C1 segment of cervical spinal cord (tissue), 14 donors: ENCODE measurements around the gene PDIA5.
"Not testable (repeated sequence)": the region's sequence is repeated elsewhere in the genome, so short reads cannot be mapped to it uniquely, and the experiment has no call there.

ENCODE experiments used
- DNase-seq, 14 donors: peaks; one replicate each; lab custom pipeline; 2025; lab: John Stamatoyannopoulos, UW

PDIA5 gene

DNA sequence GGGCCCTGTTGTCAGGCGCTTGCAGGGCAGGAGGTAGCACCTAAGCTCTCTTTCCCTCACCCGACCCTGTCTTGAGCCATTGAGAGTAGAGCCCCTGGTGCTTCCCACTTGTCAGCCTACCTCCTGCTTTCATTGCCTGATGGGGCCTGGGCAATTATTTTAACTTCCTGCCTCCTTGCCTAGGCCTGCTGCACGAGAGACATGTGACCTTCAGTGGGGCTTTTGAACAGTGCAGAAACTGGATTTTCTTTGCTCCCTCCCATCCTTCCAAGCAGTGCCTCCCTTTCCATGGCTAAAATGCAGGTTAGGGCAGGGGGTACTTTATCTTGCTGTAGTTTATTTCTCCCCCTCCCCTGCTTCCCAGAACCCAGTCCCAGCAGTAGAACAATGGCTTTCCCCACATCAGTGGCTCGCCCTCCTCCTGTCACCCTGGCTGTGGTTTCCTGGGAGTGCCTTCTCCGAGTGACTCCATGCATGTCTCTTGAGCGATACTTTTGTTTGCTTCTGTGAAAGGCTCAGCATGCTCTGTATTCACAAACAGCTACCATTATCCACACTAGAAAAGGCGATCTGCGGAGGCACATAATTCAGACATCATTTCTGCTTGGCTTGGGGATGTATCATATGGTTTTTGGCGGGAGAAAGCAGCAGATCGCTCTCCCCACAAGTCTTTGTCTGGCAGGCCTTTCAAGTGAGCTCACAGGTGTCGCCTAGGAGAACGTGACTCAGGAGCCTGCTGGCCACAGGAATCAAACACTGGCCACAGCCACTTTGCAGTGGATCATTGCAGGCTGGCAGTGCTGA, 24.1 kb downstream of the PDIA5 start:
- peak in 2 of 14 donors; percentile 7 to 21 for DNase-seq

DNA sequence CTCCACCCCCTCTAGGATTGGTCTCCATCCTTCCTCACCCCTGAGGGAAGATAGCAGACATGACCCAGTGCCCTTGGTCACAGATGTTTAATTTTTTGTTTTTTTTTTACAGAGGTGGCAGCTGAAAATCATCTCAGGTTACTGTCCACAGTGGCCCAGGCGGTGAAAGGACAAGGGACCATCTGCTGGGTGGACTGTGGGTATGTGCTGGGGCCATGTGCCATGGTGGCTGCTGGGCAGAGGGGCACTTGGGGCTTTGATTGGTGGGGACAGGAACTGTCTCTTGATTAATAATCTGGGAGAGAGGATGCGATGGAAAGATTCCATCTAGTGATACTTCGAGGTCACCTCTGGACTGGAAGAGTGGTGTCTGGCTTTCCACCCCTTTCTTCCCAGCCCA, 25.4 kb downstream of the PDIA5 start:
- no peak for DNase-seq

DNA sequence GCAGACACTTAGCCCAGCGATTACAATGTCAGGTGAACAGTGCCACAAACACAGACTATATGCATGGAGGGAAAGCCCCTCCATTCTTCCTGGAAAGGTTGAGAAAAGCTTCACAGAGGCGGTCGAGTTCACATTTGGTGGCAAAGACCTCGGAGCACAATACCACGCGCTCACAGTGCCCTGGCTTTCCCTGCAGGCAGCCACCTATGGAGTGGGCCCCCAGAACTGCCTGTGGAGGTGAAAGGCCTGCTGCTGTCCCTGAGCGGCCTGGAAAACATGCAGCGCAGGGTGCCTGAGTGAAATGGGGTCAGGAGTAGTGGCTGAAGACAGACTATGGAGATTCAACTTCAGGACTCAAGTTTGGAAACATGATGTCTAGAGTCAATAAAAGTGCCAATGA, 26.9 kb downstream of the PDIA5 start:
- DNase-seq: no peak

DNA sequence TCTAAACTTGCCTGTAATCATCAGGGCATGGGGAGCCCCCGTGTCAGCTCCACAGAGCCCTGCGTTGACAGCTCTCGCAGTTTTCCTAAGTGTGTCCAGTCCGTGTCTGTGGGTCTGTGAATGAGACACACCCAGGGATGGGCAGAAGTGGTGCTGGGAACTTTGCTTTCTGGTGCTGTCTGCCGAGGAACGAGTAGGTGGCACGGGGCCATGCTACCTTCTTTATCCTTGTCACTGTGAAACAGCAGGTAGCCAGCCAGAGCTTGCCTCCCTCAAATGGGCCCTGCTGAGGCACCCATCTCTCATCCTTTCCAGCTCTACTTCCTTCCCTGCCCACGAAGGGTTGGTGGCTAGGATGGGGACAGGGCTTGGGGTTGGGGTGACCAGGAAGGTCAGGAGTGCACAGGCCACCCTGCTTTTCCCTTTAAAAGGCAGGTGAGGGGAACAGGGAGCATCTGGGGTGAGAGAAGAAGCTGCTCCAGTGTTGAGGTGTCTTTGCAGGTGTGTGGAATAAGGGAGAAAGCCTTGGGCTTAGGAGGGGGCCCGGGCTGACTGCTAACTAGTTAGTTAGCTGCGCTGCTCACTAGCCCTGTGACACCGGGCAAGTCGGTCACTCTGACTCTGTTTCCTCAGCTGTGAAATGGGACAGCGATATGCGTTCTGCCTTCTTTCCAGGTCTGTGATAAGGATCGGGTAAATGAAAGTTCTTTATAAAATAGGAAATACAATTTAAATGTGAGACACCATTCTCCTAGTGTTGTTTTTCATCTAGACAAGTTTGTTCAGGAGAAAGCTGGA, 27.9 kb downstream of the PDIA5 start:
- no peak for DNase-seq

DNA sequence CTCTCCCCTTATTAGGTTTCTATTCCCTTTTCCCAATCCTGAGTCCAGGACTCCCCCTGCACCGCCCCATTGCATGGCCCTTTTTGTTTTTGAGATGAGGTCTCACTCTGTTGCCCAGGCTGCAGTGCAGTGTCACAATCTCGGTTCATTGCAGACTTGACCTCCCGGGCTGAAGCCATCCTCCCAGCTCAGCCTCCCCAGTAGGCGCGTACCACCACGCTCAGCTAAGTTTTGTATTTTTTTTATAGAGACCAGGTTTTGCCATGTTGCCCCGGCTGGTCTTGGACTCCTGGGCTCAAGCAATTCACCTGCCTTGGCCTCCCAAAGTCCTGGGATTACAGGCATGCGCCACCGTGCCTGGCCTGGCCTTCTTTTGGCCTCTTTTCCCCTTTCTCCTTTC, 29.3 kb downstream of the PDIA5 start:
- no peak for DNase-seq

DNA sequence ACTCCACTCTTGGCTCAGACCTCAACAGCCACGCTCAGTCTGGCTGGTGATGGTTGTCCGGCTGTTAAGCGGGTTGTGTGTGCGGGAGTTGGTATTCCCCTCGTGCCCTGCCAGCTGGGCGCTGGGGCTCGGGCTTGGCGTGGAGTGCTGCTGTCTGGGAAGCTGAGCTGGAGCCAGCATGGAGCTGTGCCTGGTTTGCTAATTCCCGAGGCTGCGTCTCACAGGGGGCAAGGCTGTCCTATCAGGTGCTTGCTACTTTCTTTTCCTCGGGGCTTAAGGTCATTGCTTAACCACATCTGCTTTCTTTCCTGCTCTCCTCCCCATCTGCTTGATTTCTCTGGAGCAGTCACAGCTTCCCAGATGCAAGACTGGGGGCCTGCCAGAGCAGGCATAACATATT, 29.9 kb downstream of the PDIA5 start:
- peak in 11 of 14 donors; percentile 13 to 75 (median 43) for DNase-seq

DNA sequence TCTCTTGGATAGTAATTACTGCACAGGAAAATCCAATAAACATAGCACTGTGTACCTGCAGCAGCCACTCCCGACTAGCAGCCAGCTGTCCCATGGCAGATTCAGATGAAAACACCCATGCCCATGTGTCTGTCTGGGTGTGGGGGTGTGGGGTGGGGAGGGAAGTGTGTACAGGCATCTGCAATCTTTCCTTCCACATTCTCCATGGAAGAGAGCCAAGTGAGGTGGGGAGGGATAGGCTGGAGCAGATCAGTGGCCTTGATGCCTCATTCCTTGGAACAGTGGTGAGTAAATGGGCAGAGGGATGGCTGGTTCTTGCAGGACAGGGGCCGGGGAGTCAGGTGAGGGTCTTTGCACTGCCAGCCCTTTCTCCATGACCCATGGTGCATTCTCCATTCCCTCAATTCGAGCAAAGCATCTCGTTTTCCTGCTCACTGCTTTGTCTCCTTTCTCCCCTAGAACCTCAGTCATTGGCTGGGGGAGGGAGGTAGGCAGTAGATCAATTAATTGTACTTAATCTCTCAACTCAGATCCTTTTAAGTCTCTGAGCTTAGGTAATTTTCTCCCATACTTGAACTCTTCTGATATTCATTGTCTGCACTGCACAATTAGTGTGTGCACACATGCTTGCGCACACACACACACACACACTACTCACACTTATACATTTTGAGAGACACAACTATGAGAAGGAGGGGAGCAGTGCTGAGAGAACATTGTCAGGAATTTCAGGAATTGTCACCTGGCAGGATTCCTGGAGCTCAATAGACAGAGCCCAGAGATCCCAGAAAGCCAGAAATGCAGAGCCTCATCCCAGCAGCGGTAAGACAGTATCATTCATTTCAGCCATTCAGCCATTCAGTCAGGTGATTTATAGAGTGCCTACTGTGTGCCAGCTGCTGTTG, 31.9 kb downstream of the PDIA5 start:
- DNase-seq: no peak

DNA sequence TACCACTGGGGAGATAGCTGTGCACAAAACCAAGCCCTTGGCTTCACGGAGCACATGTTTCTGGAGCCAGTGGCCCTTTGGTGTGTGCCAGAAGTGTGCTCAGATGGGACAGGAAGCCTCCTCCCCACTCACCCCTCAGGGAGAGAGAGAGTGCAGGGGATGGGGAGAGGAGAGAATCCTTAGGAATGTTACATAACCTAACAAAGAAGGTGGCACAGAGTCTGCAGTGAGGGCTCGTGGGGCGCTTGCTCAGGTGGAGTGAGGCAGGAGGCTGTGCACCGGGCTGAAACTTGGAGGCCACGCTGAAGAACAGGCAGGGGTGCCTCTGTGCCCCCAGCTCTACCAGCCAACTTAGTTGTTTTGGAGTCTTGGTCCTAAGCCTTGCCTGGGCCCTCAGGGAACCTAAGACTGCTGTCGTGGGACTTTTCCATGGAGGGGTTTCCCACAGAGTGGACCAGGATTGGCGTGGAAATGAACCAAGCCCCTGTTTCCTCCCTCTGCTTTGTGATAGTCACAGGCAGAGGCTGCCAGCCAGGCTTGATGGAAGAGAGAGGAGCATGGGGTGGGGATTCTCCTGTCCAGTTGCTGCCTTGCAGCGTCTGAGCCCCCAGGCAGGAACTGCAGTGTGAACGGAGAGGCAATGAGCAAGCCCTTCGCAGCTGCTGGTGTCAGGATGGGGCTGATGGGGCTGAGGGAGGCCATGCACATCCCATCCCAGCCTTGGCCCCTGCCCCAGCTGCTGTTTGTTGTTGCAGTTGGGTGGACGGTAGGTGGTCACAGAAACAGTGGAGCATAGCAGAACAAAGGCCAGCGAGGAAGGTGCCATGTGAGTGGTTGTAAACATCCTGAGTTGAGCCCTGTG, 32.7 kb downstream of the PDIA5 start:
- no peak for DNase-seq

DNA sequence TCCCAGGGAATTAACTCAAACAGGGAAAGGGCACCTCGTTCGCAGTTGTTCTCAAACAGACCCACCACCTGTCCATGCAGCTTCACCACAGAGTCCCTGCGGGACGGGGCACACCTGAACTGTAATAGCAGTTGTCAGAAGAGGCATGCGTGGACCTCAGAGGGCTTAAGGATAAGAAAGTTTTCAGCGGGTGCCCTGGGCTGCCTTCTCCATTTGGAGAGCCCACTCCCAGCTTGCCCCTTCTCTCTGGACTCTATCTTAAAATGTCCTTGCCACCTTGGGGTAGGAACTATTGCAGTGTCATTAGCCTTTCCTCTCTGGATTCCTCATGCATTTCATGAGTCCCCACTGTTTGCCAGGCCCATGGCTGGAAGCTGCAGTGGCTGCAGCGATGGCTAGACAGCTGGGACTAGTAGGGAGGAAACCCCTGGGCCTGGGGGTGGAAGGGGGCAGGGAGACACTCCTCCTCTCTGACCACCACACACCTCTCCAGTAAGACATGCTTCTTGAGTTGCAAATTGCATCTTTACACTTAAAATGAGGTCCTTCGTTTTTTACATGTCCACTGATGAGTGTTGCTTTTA, 33.5 kb downstream of the PDIA5 start:
- no peak for DNase-seq

DNA sequence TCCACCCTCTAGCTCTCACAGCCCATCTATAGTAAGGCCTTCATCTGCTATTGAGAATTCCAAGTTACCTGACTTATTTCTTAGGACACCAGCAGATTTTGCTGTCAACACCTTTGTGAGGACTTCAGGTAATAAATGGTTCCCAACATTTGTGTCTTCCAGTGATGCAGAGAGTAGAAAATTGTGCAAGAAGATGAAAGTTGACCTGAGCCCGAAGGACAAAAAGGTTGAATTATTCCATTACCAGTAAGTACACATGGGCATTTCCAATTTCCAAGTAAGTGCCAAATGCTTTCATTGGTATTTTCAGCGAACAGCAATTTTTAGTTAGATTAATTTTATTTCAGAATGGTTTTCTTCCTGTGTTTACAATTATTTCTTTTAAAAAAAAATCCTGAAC, 35.4 kb downstream of the PDIA5 start:
- DNase-seq: no peak

DNA sequence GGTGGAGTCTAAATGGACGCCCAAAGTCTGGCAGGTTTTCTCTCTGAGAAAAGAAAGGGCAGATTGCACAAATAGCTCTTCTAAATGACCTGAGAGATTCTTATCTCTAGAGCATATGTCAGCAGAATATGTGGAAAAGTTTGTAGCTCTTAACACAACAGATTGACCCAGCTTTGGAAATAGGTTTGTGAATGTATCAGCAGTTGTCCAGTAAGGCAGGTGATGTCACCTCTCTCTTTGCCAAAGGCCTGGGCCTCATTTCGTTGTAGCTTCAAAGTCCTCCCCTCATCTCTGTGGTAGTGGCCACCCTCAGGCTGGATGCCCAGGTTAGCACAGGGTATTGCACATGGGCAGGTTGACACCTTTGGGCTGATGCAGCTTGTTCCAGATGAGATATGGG, 36.0 kb downstream of the PDIA5 start:
- no peak for DNase-seq

DNA sequence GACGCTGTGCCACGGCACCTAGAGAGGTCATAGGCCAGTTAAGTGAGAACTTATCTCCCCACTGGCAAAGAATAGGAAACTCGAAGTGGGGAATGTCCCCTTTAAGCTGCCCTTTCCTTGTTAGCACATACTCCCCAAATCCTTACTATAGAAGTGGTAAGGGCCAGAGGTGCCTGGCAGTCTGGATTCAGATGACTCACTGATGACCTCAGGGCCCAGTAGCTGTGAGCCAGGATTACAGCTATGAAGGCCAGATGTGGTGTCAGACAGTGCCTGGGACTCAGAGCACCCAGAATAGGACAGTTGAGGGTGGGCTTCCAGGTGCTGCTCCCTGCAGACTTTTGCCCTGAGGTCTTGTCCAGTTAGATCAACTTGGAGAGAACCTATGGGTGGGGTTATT, 37.7 kb downstream of the PDIA5 start:
- no peak for DNase-seq

DNA sequence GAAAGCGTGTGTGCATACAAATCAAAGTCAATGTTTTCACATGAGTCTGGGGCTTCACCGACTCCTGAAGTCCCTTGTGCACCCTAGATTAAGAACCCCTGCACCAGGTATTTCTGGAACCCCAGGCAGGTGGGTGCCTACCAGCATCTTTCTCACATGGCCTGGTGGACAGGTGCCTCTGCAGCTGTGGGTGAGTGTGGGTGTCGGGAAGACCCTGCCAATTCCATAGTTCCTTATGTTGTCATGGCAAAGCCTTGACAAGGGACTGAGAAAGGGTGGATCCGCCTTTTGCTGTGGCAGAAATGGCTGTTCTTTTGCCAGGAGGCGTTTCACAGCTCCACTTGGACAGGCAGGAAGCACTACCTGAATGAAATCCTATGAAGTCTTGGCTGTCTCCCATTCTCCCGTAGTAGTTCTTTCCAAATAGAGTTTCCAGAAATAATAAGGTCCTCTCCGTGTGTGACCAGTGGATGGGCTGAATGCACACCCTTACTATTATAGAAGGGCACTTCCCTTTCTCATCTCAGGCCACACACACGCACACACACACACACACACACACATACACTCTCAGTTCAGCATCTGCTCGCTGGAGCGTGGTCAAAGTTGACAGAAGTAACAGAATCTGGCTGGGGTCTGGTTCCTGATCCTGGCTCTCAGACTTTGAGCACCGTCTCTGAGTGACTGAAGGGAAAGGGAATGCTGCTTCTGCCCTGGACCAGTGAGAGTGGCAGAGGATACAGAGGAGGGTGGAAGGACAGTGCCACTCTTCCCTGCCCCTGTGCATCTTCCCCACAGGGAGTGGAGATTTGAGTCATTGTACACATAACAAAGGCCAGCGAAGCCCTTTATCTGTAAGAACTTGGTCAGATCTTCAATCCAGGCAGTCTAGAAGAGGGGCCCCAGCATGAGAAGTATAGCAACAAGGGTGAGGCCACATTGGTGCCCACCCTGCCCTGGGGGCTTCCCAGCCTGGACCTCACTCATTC, 38.7 kb downstream of the PDIA5 start:
- DNase-seq: no peak

DNA sequence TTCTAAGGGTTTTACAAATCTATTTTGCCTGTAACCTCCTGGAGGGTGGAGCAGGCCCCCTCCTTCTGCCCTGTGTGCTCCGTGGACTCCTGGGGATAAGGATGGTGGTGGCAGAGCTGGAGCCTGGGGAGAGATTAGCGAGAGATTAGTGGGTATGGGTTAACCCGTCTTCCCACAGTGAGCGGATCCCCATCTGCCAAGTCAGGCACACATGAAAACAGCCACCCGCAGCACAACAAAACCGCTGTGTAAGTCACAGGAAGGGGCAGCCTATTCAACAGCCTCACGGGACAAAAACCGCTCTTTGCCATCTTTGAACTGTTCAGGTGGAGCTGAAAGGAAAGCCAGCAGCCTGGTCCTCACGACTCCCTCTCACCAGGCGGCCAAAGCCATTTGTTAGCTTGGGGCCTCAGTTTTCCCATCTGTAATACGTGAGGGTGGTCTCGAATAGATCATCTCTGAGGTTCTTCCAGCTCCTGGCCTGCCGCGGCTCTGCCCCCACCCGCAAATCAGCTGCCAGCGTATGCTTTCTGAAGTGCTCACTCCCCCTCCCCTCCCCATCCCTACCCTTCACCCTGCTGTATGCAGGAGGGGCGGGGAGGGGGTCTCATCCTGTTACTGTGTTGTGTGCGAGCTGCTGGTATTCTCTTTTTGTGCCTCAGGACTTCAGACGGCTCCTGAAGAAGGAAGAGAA, 43.6 kb downstream of the PDIA5 start:
- DNase-seq: no peak

DNA sequence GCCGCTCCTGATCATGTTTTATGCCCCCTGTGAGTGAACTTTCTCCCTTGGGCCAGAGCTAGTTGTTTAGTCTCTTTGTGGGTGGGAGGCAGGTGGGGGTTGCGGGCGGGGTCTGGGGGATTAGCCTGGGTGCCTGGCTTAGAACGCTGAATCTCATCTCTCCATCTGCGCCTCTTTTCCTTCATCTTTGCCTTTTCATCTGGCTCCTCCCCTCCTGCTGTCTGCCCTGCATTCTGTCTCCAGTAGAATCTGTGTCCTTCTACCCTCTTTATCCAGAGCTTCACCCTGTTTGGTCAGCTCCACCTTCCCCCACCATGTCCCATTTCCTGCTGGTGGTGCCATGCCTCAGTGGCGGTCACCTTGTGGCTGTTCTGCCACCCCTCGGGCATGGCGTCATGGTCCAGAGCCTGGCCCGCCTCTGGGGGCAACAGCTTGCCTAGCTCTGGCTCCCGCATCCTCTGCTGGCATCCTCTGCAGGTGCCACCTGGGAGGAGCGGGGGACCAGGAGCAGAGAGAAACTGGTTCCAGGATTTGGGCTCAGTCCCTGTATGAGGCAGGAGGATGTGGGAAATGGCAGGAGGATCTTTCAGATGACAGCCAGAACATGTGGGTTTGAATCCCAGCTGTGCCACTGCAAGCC, 44.3 kb downstream of the PDIA5 start:
- peak in 1 of 14 donors; percentile 36 for DNase-seq

DNA sequence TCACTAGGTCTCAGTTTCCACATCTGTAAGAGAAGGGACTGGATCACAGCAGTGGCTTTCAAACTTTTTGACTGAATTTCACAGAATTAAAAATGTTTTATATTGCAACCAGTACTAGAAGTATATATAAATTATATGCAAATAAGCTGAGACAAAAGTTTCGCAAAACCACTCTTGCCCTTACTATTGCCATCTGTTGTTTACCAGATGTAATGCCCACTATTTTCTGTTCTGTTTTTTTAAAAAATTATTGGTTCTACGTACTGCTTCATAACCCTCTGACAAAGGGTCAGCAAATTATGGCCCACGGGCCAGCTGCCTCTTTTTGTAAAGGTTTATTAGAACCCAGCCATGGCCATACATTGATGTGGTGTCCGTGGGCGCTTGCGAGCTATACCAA, 44.8 kb downstream of the PDIA5 start:
- DNase-seq: no peak

DNA sequence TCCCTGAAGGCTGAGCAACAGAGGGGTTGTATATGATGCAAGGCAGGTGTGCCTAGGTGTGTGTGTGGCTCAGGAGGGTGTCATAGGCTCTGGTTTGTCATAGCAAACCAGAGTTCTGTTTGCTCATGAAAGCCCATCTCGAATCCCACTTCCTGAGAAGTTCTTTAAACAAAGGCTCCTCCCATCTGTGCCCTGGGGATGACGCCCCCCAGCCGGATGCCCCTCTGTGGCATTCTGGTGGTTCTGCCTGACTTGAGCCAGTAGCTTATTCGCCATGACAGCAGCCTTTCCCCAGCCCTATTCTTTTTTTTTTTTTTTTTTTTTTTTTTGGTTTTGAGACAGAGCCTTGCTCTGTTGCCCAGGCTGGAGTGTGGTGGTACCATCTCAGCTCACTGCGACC, 45.4 kb downstream of the PDIA5 start:
- no peak for DNase-seq

DNA sequence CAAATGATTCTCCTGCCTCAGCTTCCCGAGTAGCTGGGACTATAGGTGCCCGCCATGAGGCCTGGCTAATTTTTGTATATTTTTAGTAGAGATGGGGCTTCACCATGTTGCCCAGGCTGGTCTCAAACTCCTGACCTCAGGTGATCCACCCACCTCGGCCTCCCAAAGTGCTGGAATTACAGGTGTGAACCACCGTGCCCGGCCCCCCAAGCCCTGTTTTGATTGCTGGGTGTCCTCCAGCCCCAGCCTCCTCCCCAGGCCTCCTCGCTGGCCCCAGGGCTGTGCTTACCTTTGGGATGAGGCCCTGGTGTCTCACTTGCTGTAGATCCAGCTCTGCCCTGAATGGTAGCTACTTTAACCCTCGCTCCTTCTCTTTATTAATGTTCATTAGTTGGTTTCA, 45.8 kb downstream of the PDIA5 start:
- not testable (repeated sequence) for DNase-seq
